H1 (cell line): ENCODE data around the gene CKAP5. TPM values are rescaled to one million over a fixed set of nuclear protein-coding genes. Genes with fewer than 3 reads are reported as not detected.
A peak's percentile ranks its signal among the peaks of the same experiment; 100 is the strongest.

ENCODE experiments used
- CTCF ChIA-PET: fragments of 300-600 bp; sonication (Branson Sonifier 250); formaldehyde crosslinking; loops from one replicate; lab custom pipeline; 2021; ENCODE audit not compliant: partially characterized antibody; lab: Charles Lee
- POLR2A ChIA-PET: fragments of 300-600 bp; sonication (Branson Sonifier 250); formaldehyde crosslinking; loops from one replicate; lab custom pipeline; 2021; ENCODE audit warnings: inconsistent platforms; ENCODE audit not compliant: partially characterized antibody; lab: Charles Lee
- DNase-seq, 2 experiments: peaks; one replicate each; pipeline versions ENCODE4 v3.0.0 to v3.0.0-alpha.2; 2010 to 2022; ENCODE audit warnings: low spot score in 2 of 2, low read depth in 1 of 2, mixed read lengths in 1 of 2
- FAIRE-seq: peaks from 2 replicates; lab custom pipeline; 2011; peaks lifted over from hg19 to GRCh38; lab: Jason Lieb, UNC
- H2AFZ ChIP-seq: 2 replicates; pipeline ENCODE4 v1.8.1; 2012; ENCODE audit warnings: low read length, inconsistent platforms
- H2AK5ac ChIP-seq: 2 replicates; pipeline ENCODE4 v1.6.1; 2013; ENCODE audit warnings: low read depth, low read length
- H2BK120ac ChIP-seq: replicated peaks from 2 replicates; pipeline ENCODE3; 2013; ENCODE audit warnings: low read depth, low read length, inconsistent platforms
- H2BK12ac ChIP-seq: 2 replicates; pipeline ENCODE4 v1.6.1; 2013; ENCODE audit warnings: low read depth, low read length
- H2BK15ac ChIP-seq: 2 replicates; pipeline ENCODE4 v1.6.1; 2013; ENCODE audit warnings: low read length
- H2BK20ac ChIP-seq: 2 replicates; pipeline ENCODE4 v1.6.1; 2013; ENCODE audit warnings: low read length
- H2BK5ac ChIP-seq: 2 replicates; pipeline ENCODE4 v1.6.1; 2013; ENCODE audit warnings: low read depth, low read length
- H3K14ac ChIP-seq: 2 replicates; pipeline ENCODE4 v1.6.1; 2013; ENCODE audit warnings: inconsistent platforms; ENCODE audit not compliant: insufficient read length
- H3K18ac ChIP-seq: 2 replicates; pipeline ENCODE4 v1.6.1; 2013; ENCODE audit warnings: low read length; ENCODE audit errors: extremely low read depth
- H3K23ac ChIP-seq: 2 replicates; pipeline ENCODE4 v1.6.1; 2013; ENCODE audit warnings: inconsistent platforms; ENCODE audit not compliant: insufficient read length
- H3K23me2 ChIP-seq: 2 replicates; pipeline ENCODE4 v1.6.1; 2013; ENCODE audit warnings: low read depth, low read length
- H3K27ac ChIP-seq: 2 replicates; pipeline ENCODE4 v1.6.1; 2011; ENCODE audit warnings: low read depth, low read length, inconsistent platforms
- H3K27me3 ChIP-seq, 4 experiments: replicated peaks in 1 of 4; 1 replicate in 1 of 4; 2 replicates in 3 of 4; pipeline versions ENCODE4 v1.6.1 to v1.8.1; 2011 to 2013; ENCODE audit warnings: low read length in 3 of 4, mild to moderate bottlenecking in 3 of 4, inconsistent platforms in 2 of 4, mixed read lengths in 2 of 4, moderate library complexity in 1 of 4; ENCODE audit not compliant: control insufficient read depth in 3 of 4, insufficient read depth in 3 of 4; ENCODE audit errors: extremely low read depth in 1 of 4
- H3K36me3 ChIP-seq, 4 experiments: 2 replicates each; pipeline versions ENCODE4 v1.6.1 to v1.8.1; 2011 to 2013; ENCODE audit warnings: mild to moderate bottlenecking in 4 of 4, low read length in 3 of 4, moderate library complexity in 2 of 4, control low read depth in 1 of 4, inconsistent platforms in 1 of 4; ENCODE audit not compliant: insufficient read depth in 4 of 4, control insufficient read depth in 2 of 4
- H3K4ac ChIP-seq: replicated peaks from 2 replicates; pipeline ENCODE3; 2013; ENCODE audit warnings: low read length, low read depth, mixed read lengths, inconsistent platforms; ENCODE audit not compliant: insufficient read length
- H3K4me1 ChIP-seq, 4 experiments: replicated peaks in 1 of 4; 1 replicate in 1 of 4; 2 replicates in 3 of 4; pipeline versions ENCODE4 v1.6.1 to v1.8.1; 2011 to 2013; ENCODE audit warnings: low read length in 3 of 4, inconsistent platforms in 2 of 4, mixed read lengths in 1 of 4; ENCODE audit not compliant: insufficient read depth in 4 of 4, control insufficient read depth in 3 of 4
- H3K4me2 ChIP-seq, 2 experiments: 2 replicates each; pipeline versions ENCODE4 v1.6.1 to v1.8.1; 2011 to 2013; ENCODE audit warnings: low read depth in 2 of 2, low read length in 2 of 2, control low read depth in 1 of 2, inconsistent platforms in 1 of 2, mild to moderate bottlenecking in 1 of 2; ENCODE audit not compliant: insufficient read depth in 1 of 2
- H3K4me3 ChIP-seq, 4 experiments: fragments of 200-600, 300-600 bp in 1 of 4; sonication (generic), shearing (Covaris generic), sonication (Bioruptor Twin) in 1 of 4; 2 replicates each; pipeline versions ENCODE4 v1.5.1 to v1.8.1; 2011 to 2016; ENCODE audit warnings: low read length in 4 of 4, low read depth in 3 of 4, control low read depth in 2 of 4, inconsistent platforms in 2 of 4, mild to moderate bottlenecking in 2 of 4, mixed read lengths in 1 of 4, moderate library complexity in 1 of 4; ENCODE audit not compliant: insufficient read depth in 2 of 4; ENCODE audit errors: extremely low read depth in 1 of 4
- H3K56ac ChIP-seq: replicated peaks from 2 replicates; pipeline ENCODE3; 2013; ENCODE audit warnings: low read depth, mild to moderate bottlenecking, mixed read lengths, low read length, inconsistent platforms; ENCODE audit not compliant: insufficient read length
- H3K79me1 ChIP-seq: 2 replicates; pipeline ENCODE4 v1.6.1; 2013; ENCODE audit warnings: low read depth, low read length, control low read depth
- H3K79me2 ChIP-seq, 2 experiments: 2 replicates each; pipeline versions ENCODE4 v1.6.1 to v1.8.1; 2012 to 2013; ENCODE audit warnings: low read length in 2 of 2, mild to moderate bottlenecking in 2 of 2, inconsistent platforms in 1 of 2; ENCODE audit not compliant: insufficient read depth in 2 of 2, control insufficient read depth in 1 of 2
- H3K9ac ChIP-seq, 4 experiments: replicated peaks in 1 of 4; 1 replicate in 1 of 4; 2 replicates in 3 of 4; pipeline versions ENCODE4 v1.6.1 to v1.8.1; 2011 to 2013; ENCODE audit warnings: low read depth in 3 of 4, low read length in 3 of 4, control low read depth in 2 of 4, mild to moderate bottlenecking in 2 of 4, moderate library complexity in 2 of 4, inconsistent platforms in 1 of 4; ENCODE audit errors: extremely low read depth in 1 of 4
- H3K9me3 ChIP-seq, 2 experiments: 2 replicates each; pipeline versions ENCODE4 v1.6.1 to v1.8.1; 2012 to 2013; ENCODE audit warnings: mild to moderate bottlenecking in 2 of 2, moderate library complexity in 2 of 2, control low read depth in 1 of 2, inconsistent platforms in 1 of 2, low read depth in 1 of 2, low read length in 1 of 2, mixed read lengths in 1 of 2; ENCODE audit not compliant: insufficient read depth in 2 of 2
- H4K20me1 ChIP-seq, 2 experiments: replicated peaks in 1 of 2; 2 replicates each; pipeline versions ENCODE3 to v1.8.1; 2011 to 2013; ENCODE audit warnings: inconsistent platforms in 2 of 2, low read length in 2 of 2, mild to moderate bottlenecking in 1 of 2; ENCODE audit not compliant: insufficient read depth in 2 of 2, control insufficient read depth in 1 of 2
- H4K5ac ChIP-seq: 2 replicates; pipeline ENCODE4 v1.6.1; 2013; ENCODE audit warnings: low read length, low read depth, mixed read lengths, inconsistent platforms; ENCODE audit not compliant: insufficient read length
- H4K8ac ChIP-seq: 2 replicates; pipeline ENCODE4 v1.8.0; 2013; ENCODE audit warnings: mild to moderate bottlenecking, moderate library complexity, low read length, inconsistent platforms; ENCODE audit not compliant: insufficient read depth; ENCODE audit errors: extremely low read depth
- H4K91ac ChIP-seq: replicated peaks from 2 replicates; pipeline ENCODE3; 2013; ENCODE audit warnings: low read length, mixed read lengths, inconsistent platforms; ENCODE audit not compliant: insufficient read length
- GTF2F1 ChIP-seq: IDR thresholded peaks from 2 replicates; pipeline ENCODE4 v1.6.1; 2012; ENCODE audit warnings: low read depth, low read length, improper control_type of control experiment, borderline replicate concordance
- PHF8 ChIP-seq: fragments of 200-600 bp; sonication (generic); conservative IDR thresholded peaks from 2 replicates; pipeline ENCODE4 v1.7.1; 2012; ENCODE audit warnings: low read depth, mild to moderate bottlenecking, inconsistent platforms, low read length, moderate library complexity
- POLR2AphosphoS5 ChIP-seq: IDR thresholded peaks from 2 replicates; pipeline ENCODE4 v1.6.1; 2011; ENCODE audit warnings: low read depth, low read length
- WGBS, 2 experiments: shearing (Covaris generic) in 1 of 2; methylation state at CpG; one replicate each; pipeline versions ENCODE4 v1.1.6 to v1.1.7; 2013 to 2015; ENCODE audit warnings: low lambda C conversion rate in 2 of 2, mixed read lengths in 2 of 2, inconsistent platforms in 1 of 2, low coverage in 1 of 2, missing lambda C conversion rate in 1 of 2; ENCODE audit not compliant: insufficient replicate concordance in 2 of 2, insufficient coverage in 1 of 2, insufficient read length in 1 of 2; ENCODE audit errors: extremely low coverage in 1 of 2, missing lambda C conversion rate in 1 of 2; 5-methylcytosine and 5-hydroxymethylcytosine counted together
- polyA plus RNA-seq, 7 experiments: library from polyadenylated mRNA; depleted of rRNA in 3 of 7; stranded (reverse) in 5 of 7; unstranded in 2 of 7; fragments of >200 nt in 5 of 7; fragments of 200-250 nt in 2 of 7; gene quantifications; 1 replicate in 5 of 7; 2 replicates in 1 of 7; 4 replicates in 1 of 7; pipeline versions ENCODE4 v1.2.1 to v1.2.3, GENCODE V29; 2011 to 2013; ENCODE audit warnings: missing spikeins in 2 of 7, mixed read lengths in 2 of 7
- total RNA-seq: library from RNA; stranded (reverse); fragmentation: NEBNext Ultra II Directional; extraction: Animal tissue kit (Norgen Biotek cat#: 25700); gene quantifications from 2 replicates; pipeline ENCODE4 v1.2.1, GENCODE V29; 2021

CKAP5 gene
- total and polyA plus RNA-seq, 2 of the 8 experiments (the other 6 are each of a cell fraction or from before 2014, with no cell fraction given), result 64.8 to 185 TPM

DNA sequence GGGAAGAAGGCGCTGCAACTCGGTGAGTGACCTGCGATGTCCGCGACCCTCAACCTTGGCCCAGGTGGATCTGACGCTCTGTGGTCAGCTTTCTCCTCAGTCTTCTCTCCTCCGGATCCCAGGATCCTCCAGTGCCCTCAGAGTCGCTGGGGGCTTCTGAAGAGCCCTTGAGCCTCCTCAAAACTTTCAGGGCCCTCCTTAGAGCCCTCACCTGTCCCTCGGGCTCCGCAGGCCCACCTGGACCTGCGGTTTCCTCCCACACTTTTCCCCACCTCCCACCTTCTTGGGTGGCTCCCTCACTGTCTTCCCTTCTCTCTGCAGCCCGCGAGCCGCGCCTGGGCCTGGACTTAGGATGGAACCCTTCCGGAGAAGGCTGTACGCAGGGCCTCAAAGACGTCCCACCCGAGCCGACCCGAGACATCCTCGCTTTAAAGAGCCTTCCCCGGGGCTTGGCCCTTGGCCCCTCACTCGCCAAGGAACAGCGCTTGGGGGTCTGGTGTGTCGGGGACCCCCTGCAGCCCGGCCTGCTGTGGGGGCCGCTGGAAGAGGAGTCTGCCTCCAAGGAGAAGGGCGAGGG lies 144.9 kb downstream of the CKAP5 start:
- H3K56ac ChIP-seq, result no peak overlapping the region
- H4K91ac ChIP-seq, result no peak overlapping the region
- H4K5ac ChIP-seq, result peak overlapping the region; percentile 46
- no peak overlapping the region for H2BK20ac ChIP-seq
- no peaks in the 10 kb centered on the region for H3K27me3 ChIP-seq
- ChIA-PET CTCF (interaction anchor here (1.2 to 1.5 kb wide), 3 partner anchors 30 to 83 kb away, joined by 3 to 4 read pairs (median 3); no protein-coding TSS in a partner anchor), POLR2A (interaction anchor here (0.8 to 5.2 kb wide), 18 partner anchors 11 to 558 kb away, joined by 3 to 18 read pairs (median 3); partner anchors contain the start of genes CSTPP1 and F2)
- peak overlapping the region; percentile 98 for H2BK5ac ChIP-seq
- peaks cover 3 to 16% of the 10 kb centered on the region in 2 experiments; a peak in 2 of 4 replicates for H3K79me2 ChIP-seq
- H2AFZ ChIP-seq, result peak overlapping the region; percentile 100; the same call in 1 of the 2 replicates
- H3K4ac ChIP-seq, result no peak overlapping the region
- peaks cover 18 to 34% (median 32%) of the 10 kb centered on the region in 4 experiments for H3K36me3 ChIP-seq
- no peak overlapping the region for H3K23ac ChIP-seq
- H3K4me1 ChIP-seq, result no peaks in the 10 kb centered on the region; a peak in 4 of 7 replicates
- H4K20me1 ChIP-seq, result peaks cover 0 to 5% of the 10 kb centered on the region in 2 experiments
- FAIRE-seq, result no peak
- H3K14ac ChIP-seq, result no peak overlapping the region
- WGBS, 2 experiments, result 2% methylated on average over 29 of the region's 29 CpGs; no CpG with 5 or more reads in 1 of the 2 experiments
- H3K27ac ChIP-seq, result peak overlapping the region; percentile 98
- peak overlapping the region; percentile 59 to 100 (median 96) for H3K4me3 ChIP-seq
- H3K4me2 ChIP-seq, result peak overlapping the region; percentile 51 to 89
- H2BK120ac ChIP-seq, result no peak overlapping the region
- peak overlapping the region; percentile 99; the same call in 1 of the 2 replicates for H4K8ac ChIP-seq
- no peak overlapping the region for H2BK15ac ChIP-seq
- H3K18ac ChIP-seq, result no peak overlapping the region; the same call in 1 of the 2 replicates
- no peak overlapping the region; the same call in 1 of the 2 replicates for H2BK12ac ChIP-seq
- no peak overlapping the region for H2AK5ac ChIP-seq
- peaks cover 9% of the 10 kb centered on the region; the same call in 1 of the 2 replicates for H3K23me2 ChIP-seq
- peak overlapping the region; percentile 70 to 99 (median 95) for H3K9ac ChIP-seq
- H3K79me1 ChIP-seq, result no peaks in the 10 kb centered on the region
- no peak for TF ChIP-seq GTF2F1
- TF ChIP-seq PHF8, result peak; percentile 74
- TF ChIP-seq POLR2AphosphoS5, result peak; percentile 77
- DNase-seq, result no peak
- H3K9me3 ChIP-seq, result no peaks in the 10 kb centered on the region
